ENCODE data around the gene SPDEF.

The SPDEF gene

GRCh38 chr6:34572585-34572984 lies 16.5 kb upstream of the SPDEF start:
- Mint-ChIP-seq H3K4me1 (no peaks in the 10 kb centered on the region), H3K4me3 (no peak overlapping the region), H3K9me3 (no peaks in the 10 kb centered on the region), H3K27ac (no peak overlapping the region), H3K27me3 (no peaks in the 10 kb centered on the region)
- no peak for DNase-seq
- no peak for ATAC-seq

GRCh38 chr6:34572021-34572420 lies 15.9 kb upstream of the SPDEF start:
- DNase-seq (no peak), ATAC-seq (no peak)
- H3K9me3 Mint-ChIP-seq = no peaks in the 10 kb centered on the region
- H3K27me3 Mint-ChIP-seq = no peaks in the 10 kb centered on the region
- no peaks in the 10 kb centered on the region for H3K4me1 Mint-ChIP-seq
- H3K4me3 Mint-ChIP-seq = no peak overlapping the region
- peak overlapping the region in 1 of 2 donors; percentile 71 for H3K27ac Mint-ChIP-seq

- no peaks in the 10 kb centered on the region for H3K27me3 Mint-ChIP-seq
- H3K4me1 Mint-ChIP-seq = no peaks in the 10 kb centered on the region
- H3K27ac Mint-ChIP-seq = peak overlapping the region in 1 of 2 donors; percentile 71
- no peak for ATAC-seq
- no peaks in the 10 kb centered on the region for H3K9me3 Mint-ChIP-seq
- DNase-seq = no peak
- H3K4me3 Mint-ChIP-seq = no peak overlapping the region
Observed at GRCh38 chr6:34571388-34571787, 15.3 kb upstream of the SPDEF start.

GRCh38 chr6:34570066-34570833 lies 14.1 kb upstream of the SPDEF start:
- no peaks in the 10 kb centered on the region for H3K4me1 Mint-ChIP-seq
- ATAC-seq = no peak

GRCh38 chr6:34569361-34569973 lies 13.3 kb upstream of the SPDEF start:
- DNase-seq (no peak), ATAC-seq (no peak)
- Mint-ChIP-seq H3K9me3 (no peaks in the 10 kb centered on the region), H3K27me3 (no peaks in the 10 kb centered on the region), H3K4me3 (no peak overlapping the region), H3K27ac (no peak overlapping the region), H3K4me1 (no peaks in the 10 kb centered on the region)

More at GRCh38 chr6:34570066-34570833, 14.1 kb upstream of the SPDEF start:
- no peak for DNase-seq
- H3K9me3 Mint-ChIP-seq = no peaks in the 10 kb centered on the region
- no peak overlapping the region for H3K4me3 Mint-ChIP-seq
- no peaks in the 10 kb centered on the region for H3K27me3 Mint-ChIP-seq
- no peak overlapping the region for H3K27ac Mint-ChIP-seq

- Mint-ChIP-seq H3K4me3 (no peak overlapping the region), H3K4me1 (no peaks in the 10 kb centered on the region), H3K27ac (peak overlapping the region in 1 of 2 donors; percentile 50), H3K27me3 (no peaks in the 10 kb centered on the region), H3K9me3 (no peaks in the 10 kb centered on the region)
- ATAC-seq (peak; percentile 18), DNase-seq (no peak)
Observed at GRCh38 chr6:34568341-34569201, 12.4 kb upstream of the SPDEF start.

- ATAC-seq = no peak
- no peak overlapping the region for H3K4me3 Mint-ChIP-seq
- no peaks in the 10 kb centered on the region for H3K9me3 Mint-ChIP-seq
- no peak for DNase-seq
- peak overlapping the region in 1 of 2 donors; percentile 34 for H3K27ac Mint-ChIP-seq
- H3K27me3 Mint-ChIP-seq = no peaks in the 10 kb centered on the region
- no peaks in the 10 kb centered on the region for H3K4me1 Mint-ChIP-seq
Observed at GRCh38 chr6:34566830-34567546, 10.9 kb upstream of the SPDEF start.

GRCh38 chr6:34565722-34566137 lies 9.6 kb upstream of the SPDEF start:
- no peaks in the 10 kb centered on the region for H3K4me1 Mint-ChIP-seq
- no peak for DNase-seq
- H3K27ac Mint-ChIP-seq = no peak overlapping the region
- H3K9me3 Mint-ChIP-seq = no peaks in the 10 kb centered on the region
- ATAC-seq = no peak
- H3K27me3 Mint-ChIP-seq = no peaks in the 10 kb centered on the region
- no peak overlapping the region for H3K4me3 Mint-ChIP-seq

- Mint-ChIP-seq H3K9me3 (no peaks in the 10 kb centered on the region), H3K27ac (no peak overlapping the region), H3K4me1 (no peaks in the 10 kb centered on the region), H3K27me3 (no peaks in the 10 kb centered on the region), H3K4me3 (no peak overlapping the region)
- ATAC-seq (no peak), DNase-seq (no peak)
Observed at GRCh38 chr6:34564181-34564580, 8.1 kb upstream of the SPDEF start.

GRCh38 chr6:34563513-34563870 lies 7.4 kb upstream of the SPDEF start:
- ATAC-seq (no peak), DNase-seq (no peak)
- no peak overlapping the region for H3K27ac Mint-ChIP-seq
- no peaks in the 10 kb centered on the region for H3K27me3 Mint-ChIP-seq
- H3K4me1 Mint-ChIP-seq = no peaks in the 10 kb centered on the region
- H3K9me3 Mint-ChIP-seq = no peaks in the 10 kb centered on the region
- H3K4me3 Mint-ChIP-seq = no peak overlapping the region

GRCh38 chr6:34562861-34563512 lies 6.9 kb upstream of the SPDEF start:
- no peaks in the 10 kb centered on the region for H3K4me1 Mint-ChIP-seq
- no peak overlapping the region for H3K4me3 Mint-ChIP-seq
- ATAC-seq = no peak
- DNase-seq = no peak
- H3K27ac Mint-ChIP-seq = no peak overlapping the region
- H3K9me3 Mint-ChIP-seq = no peaks in the 10 kb centered on the region
- no peaks in the 10 kb centered on the region for H3K27me3 Mint-ChIP-seq

- DNase-seq (no peak), ATAC-seq (no peak)
- Mint-ChIP-seq H3K27ac (no peak overlapping the region), H3K4me1 (no peaks in the 10 kb centered on the region), H3K4me3 (no peak overlapping the region), H3K27me3 (no peaks in the 10 kb centered on the region), H3K9me3 (no peaks in the 10 kb centered on the region)
Observed at GRCh38 chr6:34562350-34562749, 6.2 kb upstream of the SPDEF start.

- no peaks in the 10 kb centered on the region for H3K9me3 Mint-ChIP-seq
- no peaks in the 10 kb centered on the region for H3K27me3 Mint-ChIP-seq
- ATAC-seq (no peak), DNase-seq (no peak)
- no peak overlapping the region for H3K4me3 Mint-ChIP-seq
- no peaks in the 10 kb centered on the region for H3K4me1 Mint-ChIP-seq
- no peak overlapping the region for H3K27ac Mint-ChIP-seq
Observed at GRCh38 chr6:34561227-34561530, 5.0 kb upstream of the SPDEF start.

- no peak for DNase-seq
Observed at GRCh38 chr6:34560366-34561226, 4.5 kb upstream of the SPDEF start.

More at GRCh38 chr6:34560366-34561226, 4.5 kb upstream of the SPDEF start:
- Mint-ChIP-seq H3K27me3 (no peaks in the 10 kb centered on the region), H3K4me1 (no peaks in the 10 kb centered on the region), H3K9me3 (no peaks in the 10 kb centered on the region), H3K4me3 (no peak overlapping the region), H3K27ac (no peak overlapping the region)
- ATAC-seq = no peak
